Loucy (cell line): ENCODE measurements around the gene CAMKMT.

Source experiments
- EZH2phosphoT487 ChIP-seq: fragments of 200-600 bp; IDR thresholded peaks from 2 replicates; pipeline ENCODE4 v1.6.1; 2018; ENCODE audit warnings: antibody characterized with exemption, mild to moderate bottlenecking, moderate library complexity, borderline replicate concordance
- TF ChIP-seq, protein P1 (sequence below): fragments of 200-600 bp; sonication (generic); conservative IDR thresholded peaks from 2 replicates; pipeline ENCODE4 v1.5.1; 2014; ENCODE audit warnings: mild to moderate bottlenecking, antibody characterized with exemption, low read length

GRCh38 chr2:44596537-44597320 lies 235.0 kb downstream of the CAMKMT start:
- TF ChIP-seq, protein P1, sequence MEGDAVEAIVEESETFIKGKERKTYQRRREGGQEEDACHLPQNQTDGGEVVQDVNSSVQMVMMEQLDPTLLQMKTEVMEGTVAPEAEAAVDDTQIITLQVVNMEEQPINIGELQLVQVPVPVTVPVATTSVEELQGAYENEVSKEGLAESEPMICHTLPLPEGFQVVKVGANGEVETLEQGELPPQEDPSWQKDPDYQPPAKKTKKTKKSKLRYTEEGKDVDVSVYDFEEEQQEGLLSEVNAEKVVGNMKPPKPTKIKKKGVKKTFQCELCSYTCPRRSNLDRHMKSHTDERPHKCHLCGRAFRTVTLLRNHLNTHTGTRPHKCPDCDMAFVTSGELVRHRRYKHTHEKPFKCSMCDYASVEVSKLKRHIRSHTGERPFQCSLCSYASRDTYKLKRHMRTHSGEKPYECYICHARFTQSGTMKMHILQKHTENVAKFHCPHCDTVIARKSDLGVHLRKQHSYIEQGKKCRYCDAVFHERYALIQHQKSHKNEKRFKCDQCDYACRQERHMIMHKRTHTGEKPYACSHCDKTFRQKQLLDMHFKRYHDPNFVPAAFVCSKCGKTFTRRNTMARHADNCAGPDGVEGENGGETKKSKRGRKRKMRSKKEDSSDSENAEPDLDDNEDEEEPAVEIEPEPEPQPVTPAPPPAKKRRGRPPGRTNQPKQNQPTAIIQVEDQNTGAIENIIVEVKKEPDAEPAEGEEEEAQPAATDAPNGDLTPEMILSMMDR, result no peak
- TF ChIP-seq EZH2phosphoT487, result no peak
